Right lobe of liver (tissue), 6 donors: Measurements from ENCODE around the gene SIGLEC5. TPM values are rescaled to one million over a fixed set of nuclear protein-coding genes. Genes with fewer than 3 reads are reported as not detected.
"Not testable (repeated sequence)": the region's sequence is repeated elsewhere in the genome, so short reads cannot be mapped to it uniquely, and the experiment has no call there.

Source experiments
- ATAC-seq, 4 donors: fragments of 200-7000 bp; cut with Tn5 transposase; one replicate each; pipeline ENCODE4 v1.9.1; 2020; ENCODE audit warnings: mild to moderate bottlenecking in 4 of 4, moderate library complexity in 4 of 4
- DNase-seq, 3 donors: peaks; one replicate each; pipeline ENCODE4 v3.0.0-alpha.2; 2020
- H3K27ac ChIP-seq, 3 donors: fragments of 200-600 bp; one replicate each; pipeline ENCODE4 v1.8.0; 2022
- H3K27me3 ChIP-seq, 2 donors: fragments of 200-600 bp; one replicate each; pipeline ENCODE4 v1.8.0; 2022
- H3K36me3 ChIP-seq, 4 donors: fragments of 200-600 bp; sonication (generic) in 1 of 4; one replicate each; pipeline versions ENCODE4 v1.5.1 to v1.8.0; 2017 to 2022; ENCODE audit warnings: control low read depth in 1 of 4
- H3K4me1 ChIP-seq, 4 donors: fragments of 200-600 bp; sonication (generic) in 1 of 4; one replicate each; pipeline versions ENCODE4 v1.5.1 to v1.8.0; 2017 to 2022; ENCODE audit warnings: control low read depth in 1 of 4
- H3K4me3 ChIP-seq, 3 donors: fragments of 200-600 bp; one replicate each; pipeline ENCODE4 v1.8.0; 2022
- H3K9me3 ChIP-seq, 4 donors: fragments of 200-600 bp; sonication (generic) in 1 of 4; one replicate each; pipeline versions ENCODE4 v1.5.1 to v1.8.0; 2017 to 2022; ENCODE audit warnings: control low read depth in 1 of 4
- POLR2A ChIP-seq: fragments of 450-650 bp; IDR thresholded peaks from one replicate; pipeline ENCODE4 v1.6.1; 2017; ENCODE audit warnings: antibody characterized with exemption, mild to moderate bottlenecking
- WGBS: methylation state at CpG from one replicate; pipeline ENCODE4 v1.1.6; 2018; ENCODE audit warnings: low coverage, low lambda C conversion rate; ENCODE audit not compliant: insufficient coverage; ENCODE audit errors: missing lambda C conversion rate; 5-methylcytosine and 5-hydroxymethylcytosine counted together
- intact Hi-C, 2 donors: fragments of 100-400 bp; cut with DNase I; formaldehyde crosslinking; loops; one replicate each; pipeline versions ENCODE4 v1.11.2 to v1.14.1; 2022
- long read RNA-seq: library from polyadenylated mRNA; unstranded; transcript quantifications from one replicate; pipeline ENCODE4 v2.0.0, GENCODE V29; 2019
- total RNA-seq, 6 experiments: library from RNA; depleted of rRNA in 2 of 6; stranded (reverse); fragments of >200 nt in 2 of 6; fragmentation: NEBNext Ultra II Directional in 3 of 6; extraction: Animal tissue kit (Norgen Biotek cat#: 25700) in 3 of 6; gene quantifications; one replicate each; pipeline versions ENCODE4 v1.1.0 to v1.2.4, GENCODE V29; 2016 to 2023
- TF ChIP-seq, protein P1 (sequence below), 4 donors: fragments of 200-600 bp in 3 of 4; fragments of 450-650 bp in 1 of 4; IDR thresholded peaks; one replicate each; pipeline versions ENCODE4 v1.5.1 to v1.8.0; 2016 to 2022; ENCODE audit warnings: antibody characterized with exemption in 4 of 4, mild to moderate bottlenecking in 2 of 4
- donor health status: DM: no; HTN: yes; CAD: no.
- donor health status: DM: no; HTN: no; CAD: no.
- donor health status: DM: no; HTN: no; CAD: no.
- donor health status: DM: no; HTN: yes; CAD: no.
- donor health status: DM: no; HTN: yes; CAD: no.

Gene SIGLEC5, protein sequence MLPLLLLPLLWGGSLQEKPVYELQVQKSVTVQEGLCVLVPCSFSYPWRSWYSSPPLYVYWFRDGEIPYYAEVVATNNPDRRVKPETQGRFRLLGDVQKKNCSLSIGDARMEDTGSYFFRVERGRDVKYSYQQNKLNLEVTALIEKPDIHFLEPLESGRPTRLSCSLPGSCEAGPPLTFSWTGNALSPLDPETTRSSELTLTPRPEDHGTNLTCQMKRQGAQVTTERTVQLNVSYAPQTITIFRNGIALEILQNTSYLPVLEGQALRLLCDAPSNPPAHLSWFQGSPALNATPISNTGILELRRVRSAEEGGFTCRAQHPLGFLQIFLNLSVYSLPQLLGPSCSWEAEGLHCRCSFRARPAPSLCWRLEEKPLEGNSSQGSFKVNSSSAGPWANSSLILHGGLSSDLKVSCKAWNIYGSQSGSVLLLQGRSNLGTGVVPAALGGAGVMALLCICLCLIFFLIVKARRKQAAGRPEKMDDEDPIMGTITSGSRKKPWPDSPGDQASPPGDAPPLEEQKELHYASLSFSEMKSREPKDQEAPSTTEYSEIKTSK
- total RNA-seq, result 1 to 10 TPM in 1 of 6 experiments, under 1 TPM in 2, not detected in 3; 0.89 to 1.1 (median 0.92) TPM
- long read RNA-seq, result 0 reads

GRCh38 chr19:51630315-51630714, at the start of gene SIGLEC5:
Gene SIGLEC5, minus strand, starts transcription at chr19:51630401. Its CDS starts 66 bp downstream, at chr19:51630335.
- H3K9me3 ChIP-seq, H3K4me3 ChIP-seq, H3K27ac ChIP-seq, H3K27me3 ChIP-seq, H3K4me1 ChIP-seq, intact Hi-C loops, H3K36me3 ChIP-seq: not testable (repeated sequence)
- ATAC-seq (peak; percentile 61 to 75 (median 66)), DNase-seq (peak in 2 of 3 donors; percentile 46 to 65)
- no CpG with 5 or more reads among the region's 13 CpGs for WGBS

DNA sequence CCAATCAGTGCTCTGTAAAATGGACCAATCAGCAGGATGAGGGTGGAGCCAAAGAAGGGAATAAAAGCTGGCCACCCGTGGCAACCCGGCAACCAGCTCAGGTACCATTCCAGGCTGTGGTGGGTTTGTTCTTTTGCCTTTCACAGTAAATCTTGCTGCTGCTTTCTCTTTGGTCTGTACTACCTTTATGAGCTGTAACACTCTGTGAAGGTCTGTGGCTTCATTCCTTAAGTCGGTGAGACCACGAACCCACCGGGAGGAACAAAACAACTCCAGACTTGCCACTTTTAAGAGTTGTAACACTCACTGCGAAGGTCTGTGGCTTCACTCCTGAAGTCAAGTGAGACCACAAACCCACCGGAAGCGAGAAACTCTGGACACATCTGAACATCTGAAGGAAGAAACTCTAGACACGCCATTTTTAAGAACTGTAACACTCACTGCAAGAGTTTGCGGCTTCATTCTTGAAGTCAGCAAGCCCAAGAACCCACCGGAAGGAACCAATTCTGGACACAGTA, 46.4 kb upstream of the SIGLEC5 start:
- DNase-seq (no peak), ATAC-seq (no peak)
- TF ChIP-seq POLR2A, result no peak
- TF ChIP-seq, protein P1, sequence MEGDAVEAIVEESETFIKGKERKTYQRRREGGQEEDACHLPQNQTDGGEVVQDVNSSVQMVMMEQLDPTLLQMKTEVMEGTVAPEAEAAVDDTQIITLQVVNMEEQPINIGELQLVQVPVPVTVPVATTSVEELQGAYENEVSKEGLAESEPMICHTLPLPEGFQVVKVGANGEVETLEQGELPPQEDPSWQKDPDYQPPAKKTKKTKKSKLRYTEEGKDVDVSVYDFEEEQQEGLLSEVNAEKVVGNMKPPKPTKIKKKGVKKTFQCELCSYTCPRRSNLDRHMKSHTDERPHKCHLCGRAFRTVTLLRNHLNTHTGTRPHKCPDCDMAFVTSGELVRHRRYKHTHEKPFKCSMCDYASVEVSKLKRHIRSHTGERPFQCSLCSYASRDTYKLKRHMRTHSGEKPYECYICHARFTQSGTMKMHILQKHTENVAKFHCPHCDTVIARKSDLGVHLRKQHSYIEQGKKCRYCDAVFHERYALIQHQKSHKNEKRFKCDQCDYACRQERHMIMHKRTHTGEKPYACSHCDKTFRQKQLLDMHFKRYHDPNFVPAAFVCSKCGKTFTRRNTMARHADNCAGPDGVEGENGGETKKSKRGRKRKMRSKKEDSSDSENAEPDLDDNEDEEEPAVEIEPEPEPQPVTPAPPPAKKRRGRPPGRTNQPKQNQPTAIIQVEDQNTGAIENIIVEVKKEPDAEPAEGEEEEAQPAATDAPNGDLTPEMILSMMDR (IDR thresholded peaks at IDR 0.05), result no peak
- intact Hi-C loops, result no loop called here
- no peaks in the 10 kb centered on the region for H3K27me3 ChIP-seq
- H3K36me3 ChIP-seq, result no peaks in the 10 kb centered on the region
- no peaks in the 10 kb centered on the region for H3K4me1 ChIP-seq
- no peak overlapping the region for H3K27ac ChIP-seq
- no peak overlapping the region for H3K4me3 ChIP-seq
- H3K9me3 ChIP-seq, result no peaks in the 10 kb centered on the region
- WGBS, result 39% methylated on average over 8 of the region's 11 CpGs

DNA sequence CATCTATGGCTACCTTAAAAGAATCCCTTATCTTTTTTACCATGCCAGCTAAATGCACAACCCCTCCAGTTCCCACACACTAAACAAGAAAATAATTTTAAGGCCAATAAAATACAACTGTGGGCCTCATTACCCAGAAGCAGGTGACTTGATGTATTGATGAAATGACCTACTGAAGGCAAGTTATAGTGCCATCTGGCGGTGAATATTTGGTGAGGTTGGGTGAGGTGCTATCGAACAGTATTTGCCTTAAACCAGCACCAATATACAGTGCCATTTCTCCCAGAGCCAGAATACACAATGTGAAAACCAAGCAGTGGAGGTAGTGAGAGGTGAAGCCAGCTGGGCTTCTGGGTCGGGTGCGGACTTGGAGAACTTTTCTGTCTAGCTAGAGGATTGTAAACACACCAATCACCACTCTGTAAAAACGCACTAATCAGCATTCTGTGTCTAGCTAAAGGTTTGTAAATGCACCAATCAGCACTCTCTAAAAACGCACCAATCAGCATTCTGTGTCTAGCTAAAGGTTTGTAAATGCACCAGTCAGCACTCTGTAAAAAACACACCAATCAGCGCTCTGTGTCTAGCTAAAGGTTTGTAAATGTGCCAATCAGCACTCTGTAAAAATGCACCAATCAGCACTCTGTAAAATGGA, 45.8 kb upstream of the SIGLEC5 start:
- H3K27ac ChIP-seq, DNase-seq, H3K27me3 ChIP-seq, H3K4me3 ChIP-seq, H3K9me3 ChIP-seq, H3K4me1 ChIP-seq, H3K36me3 ChIP-seq, ATAC-seq, intact Hi-C loops: not testable (repeated sequence)
- WGBS, result 46% methylated on average over 7 of the region's 7 CpGs
- TF ChIP-seq, protein P1 (IDR thresholded peaks at IDR 0.05), result peak in 3 of 4 donors; percentile 25 to 29 (median 25)

DNA sequence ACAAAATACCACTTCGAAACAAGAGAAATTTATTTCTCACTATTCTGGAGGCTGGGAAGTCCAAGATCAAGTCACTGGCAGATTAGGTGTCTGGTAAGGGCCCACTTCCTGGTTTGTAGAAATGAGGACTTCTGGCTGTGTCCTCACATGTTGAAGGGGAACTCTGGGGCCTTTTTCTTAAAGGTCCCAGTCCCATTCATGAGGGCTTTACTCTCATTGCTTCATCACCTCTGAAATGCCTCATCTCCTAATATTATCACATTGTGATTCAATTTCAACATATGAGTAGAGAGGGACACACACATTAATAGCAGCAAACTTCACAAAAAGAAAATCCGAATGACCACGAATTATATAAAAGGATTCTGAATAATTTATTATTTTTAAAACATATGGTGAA, 38.0 kb upstream of the SIGLEC5 start:
- intact Hi-C loops, result no loop called here
- TF ChIP-seq, protein P1 (IDR thresholded peaks at IDR 0.05), result no peak
- no peak for TF ChIP-seq POLR2A
- Histone ChIP-seq H3K4me3 (no peak overlapping the region), H3K27me3 (no peaks in the 10 kb centered on the region), H3K27ac (no peak overlapping the region), H3K9me3 (no peaks in the 10 kb centered on the region), H3K4me1 (no peaks in the 10 kb centered on the region), H3K36me3 (no peaks in the 10 kb centered on the region)
- DNase-seq, result no peak
- WGBS, result 39% methylated on average over 3 of the region's 3 CpGs
- no peak for ATAC-seq

DNA sequence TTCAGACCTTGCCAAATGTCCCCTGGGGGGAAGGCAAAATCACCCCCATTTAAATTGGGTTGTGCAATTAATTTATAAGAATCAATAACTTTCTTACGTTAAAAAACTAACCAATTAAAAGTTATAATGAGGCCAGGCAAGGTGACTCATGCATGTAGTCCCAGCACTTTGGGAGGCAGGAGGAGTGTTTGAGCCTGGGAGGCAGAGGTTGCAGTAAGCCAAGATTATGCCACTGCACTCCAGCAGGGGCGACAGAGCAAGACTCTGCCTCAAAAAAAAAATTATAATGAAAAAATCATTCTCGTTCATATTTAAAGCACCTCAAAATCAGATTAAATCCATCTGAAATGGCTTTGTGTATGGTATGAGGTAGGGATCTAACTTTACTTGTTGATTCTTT, 34.8 kb upstream of the SIGLEC5 start:
- H3K27me3 ChIP-seq, result no peaks in the 10 kb centered on the region
- 51% methylated on average over 3 of the region's 3 CpGs for WGBS
- TF ChIP-seq, protein P1 (IDR thresholded peaks at IDR 0.05), result no peak
- no peak for TF ChIP-seq POLR2A

More for the DNA sequence above, 34.8 kb upstream of the SIGLEC5 start:
- H3K4me1 ChIP-seq, result no peaks in the 10 kb centered on the region
- no peak for DNase-seq
- intact Hi-C loops, result no loop called here
- no peak overlapping the region for H3K4me3 ChIP-seq
- no peaks in the 10 kb centered on the region for H3K36me3 ChIP-seq
- H3K27ac ChIP-seq, result no peak overlapping the region
- no peaks in the 10 kb centered on the region for H3K9me3 ChIP-seq
- ATAC-seq, result no peak
